ENCODE data around the gene DNAH6. TPM values are rescaled to one million over a fixed set of nuclear protein-coding genes. Genes with fewer than 3 reads are reported as not detected.

DNAH6 gene
- total and polyA plus RNA-seq, 2 of the 13 experiments (the other 11 are each of a cell fraction or from before 2014, with no cell fraction given), result 0.01 TPM; not detected in 1

GRCh38 chr2:84486441-84487115, 29.7 kb upstream of the DNAH6 start (continued):
- no peak for TF ChIP-seq ZNF282 (IDR thresholded peaks at IDR 0.05; ENCODE audit: partially characterized antibody)
- TF ChIP-seq GATAD2A (CRISPR knock-in tag; IDR thresholded peaks at IDR 0.05), result peak; percentile 36; the same call in 1 of the 2 replicates
- TF ChIP-seq SALL1 (CRISPR knock-in tag; IDR thresholded peaks at IDR 0.05), result peak; percentile 59; the same call in 1 of the 2 replicates
- TF ChIP-seq SIN3B (IDR thresholded peaks at IDR 0.05; ENCODE audit: low read length), result no peak
- TF ChIP-seq ATM (IDR thresholded peaks at IDR 0.05; ENCODE audit: borderline replicate concordance), result no peak
- TF ChIP-seq ZEB1 (IDR thresholded peaks at IDR 0.05; ENCODE audit: insufficient replicate concordance, low read depth), result peak; percentile 79
- no peak for TF ChIP-seq KDM5B (CRISPR knock-in tag; IDR thresholded peaks at IDR 0.05; ENCODE audit: borderline replicate concordance)
- TF ChIP-seq ZMYM4 (CRISPR knock-in tag; IDR thresholded peaks at IDR 0.05), result peak; percentile 48; the same call in 1 of the 2 replicates
- peak; percentile 71; the same call in 1 of the 2 replicates for TF ChIP-seq ISL2 (CRISPR knock-in tag; IDR thresholded peaks at IDR 0.05)
- peak; percentile 73 for TF ChIP-seq HNF1A (IDR thresholded peaks at IDR 0.05; ENCODE audit: low read depth)
- TF ChIP-seq HNF1A (CRISPR knock-in tag; IDR thresholded peaks at IDR 0.05; ENCODE audit: borderline replicate concordance), result peak; percentile 40; the same call in 1 of the 2 replicates
- TF ChIP-seq SNAPC4 (CRISPR knock-in tag; IDR thresholded peaks at IDR 0.05), result no peak
- TF ChIP-seq HNF4A (CRISPR knock-in tag; IDR thresholded peaks at IDR 0.05), result 0 out of 2 replicates have a peak, but pooled peaks have one; percentile 7
- 0 out of 2 replicates have a peak, but pooled peaks have one; percentile 17 for TF ChIP-seq NCOA2 (CRISPR knock-in tag; IDR thresholded peaks at IDR 0.05)
- no peak for TF ChIP-seq ZNF496 (CRISPR knock-in tag; IDR thresholded peaks at IDR 0.05; ENCODE audit: insufficient replicate concordance)
- TF ChIP-seq ZFY (CRISPR knock-in tag; IDR thresholded peaks at IDR 0.05), result no peak
- 0 out of 2 replicates have a peak, but pooled peaks have one; percentile 21 for TF ChIP-seq MED1 (CRISPR knock-in tag; IDR thresholded peaks at IDR 0.05)
- TF ChIP-seq ZMYM2 (CRISPR knock-in tag; IDR thresholded peaks at IDR 0.05), result no peak
- no peak for TF ChIP-seq FOXP1 (IDR thresholded peaks at IDR 0.05)
- 0 out of 2 replicates have a peak, but pooled peaks have one; percentile 13 for TF ChIP-seq FOXP1 (CRISPR knock-in tag; IDR thresholded peaks at IDR 0.05)
- TF ChIP-seq ZFP82 (CRISPR knock-in tag; IDR thresholded peaks at IDR 0.05; ENCODE audit: borderline replicate concordance), result no peak
- TF ChIP-seq CEBPG (CRISPR knock-in tag; IDR thresholded peaks at IDR 0.05), result peak; percentile 72
- TF ChIP-seq ZNF343 (CRISPR knock-in tag; IDR thresholded peaks at IDR 0.05), result no peak
